Muscle layer of duodenum (tissue), 2 donors: ENCODE data around the gene TNS3.

Experiments used
- H3K27ac ChIP-seq: one replicate; pipeline ENCODE4 v1.7.0; 2013; ENCODE audit warnings: mild to moderate bottlenecking, low read length
- H3K27me3 ChIP-seq: one replicate; pipeline ENCODE4 v1.7.0; 2013; ENCODE audit warnings: low read depth, mild to moderate bottlenecking, control low read depth, low read length
- H3K36me3 ChIP-seq, 2 donors: one replicate each; pipeline ENCODE4 v1.7.0; 2013; ENCODE audit warnings: low read length in 2 of 2, control low read depth in 1 of 2, mild to moderate bottlenecking in 1 of 2; ENCODE audit not compliant: insufficient read depth in 2 of 2, control insufficient read depth in 1 of 2
- H3K4me1 ChIP-seq, 2 donors: one replicate each; pipeline ENCODE4 v1.7.0; 2013; ENCODE audit warnings: low read length in 2 of 2, mild to moderate bottlenecking in 2 of 2, control low read depth in 1 of 2, moderate library complexity in 1 of 2; ENCODE audit not compliant: insufficient read depth in 2 of 2, control insufficient read depth in 1 of 2
- H3K4me3 ChIP-seq, 2 donors: one replicate each; pipeline ENCODE4 v1.7.0; 2013; ENCODE audit warnings: low read length in 2 of 2, low read depth in 1 of 2, mild to moderate bottlenecking in 1 of 2
- H3K9me3 ChIP-seq, 2 donors: one replicate each; pipeline ENCODE4 v1.7.0; 2013; ENCODE audit warnings: low read length in 2 of 2, control low read depth in 1 of 2, mild to moderate bottlenecking in 1 of 2; ENCODE audit not compliant: control insufficient read depth in 1 of 2
- donor health status: healthy.

Gene TNS3

GRCh38 chr7:47578579-47579270 lies 3.2 kb downstream of the TNS3 start:
- peak overlapping the region; percentile 69 for H3K27ac ChIP-seq

DNA sequence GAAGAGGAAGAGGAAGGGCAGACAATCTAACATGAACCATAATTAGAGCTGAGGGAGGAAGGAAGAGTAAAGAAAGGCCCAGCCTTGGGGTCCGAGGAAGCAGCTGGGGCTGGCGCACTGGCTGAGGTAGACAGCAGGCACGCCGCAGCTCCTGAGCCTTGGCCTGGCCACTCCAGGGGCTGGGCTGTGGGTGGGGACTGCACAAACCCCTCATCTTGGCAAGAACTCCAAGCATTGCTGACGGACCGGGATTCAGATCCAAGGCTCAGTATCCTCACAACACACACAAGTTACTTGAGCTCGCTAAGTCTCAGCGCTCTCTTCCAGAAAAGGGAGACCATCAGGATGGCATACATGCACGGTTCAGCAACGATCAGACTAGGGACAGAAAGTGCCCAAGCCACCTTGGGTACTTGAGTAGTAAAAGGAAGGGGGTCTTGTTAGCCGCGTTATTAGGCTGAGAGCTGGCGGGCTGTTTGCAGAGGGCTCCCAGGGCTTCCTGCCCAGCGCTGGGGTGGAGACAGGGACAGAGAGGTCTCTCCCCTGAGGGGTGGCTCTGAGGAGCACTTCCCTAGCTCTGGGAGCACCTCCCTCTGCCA lies 4.5 kb downstream of the TNS3 start:
- Histone ChIP-seq H3K27ac (peak overlapping the region; percentile 81), H3K4me1 (peaks cover 53 to 64% of the 10 kb centered on the region in 2 donors), H3K9me3 (no peaks in the 10 kb centered on the region), H3K4me3 (peak overlapping the region; percentile 27 to 30), H3K36me3 (no peaks in the 10 kb centered on the region), H3K27me3 (peaks cover 2% of the 10 kb centered on the region)

More at GRCh38 chr7:47578579-47579270, 3.2 kb downstream of the TNS3 start:
- Histone ChIP-seq H3K27me3 (peaks cover 4% of the 10 kb centered on the region), H3K4me3 (no peak overlapping the region), H3K4me1 (peaks cover 48 to 55% of the 10 kb centered on the region in 2 donors), H3K9me3 (no peaks in the 10 kb centered on the region), H3K36me3 (no peaks in the 10 kb centered on the region)

DNA sequence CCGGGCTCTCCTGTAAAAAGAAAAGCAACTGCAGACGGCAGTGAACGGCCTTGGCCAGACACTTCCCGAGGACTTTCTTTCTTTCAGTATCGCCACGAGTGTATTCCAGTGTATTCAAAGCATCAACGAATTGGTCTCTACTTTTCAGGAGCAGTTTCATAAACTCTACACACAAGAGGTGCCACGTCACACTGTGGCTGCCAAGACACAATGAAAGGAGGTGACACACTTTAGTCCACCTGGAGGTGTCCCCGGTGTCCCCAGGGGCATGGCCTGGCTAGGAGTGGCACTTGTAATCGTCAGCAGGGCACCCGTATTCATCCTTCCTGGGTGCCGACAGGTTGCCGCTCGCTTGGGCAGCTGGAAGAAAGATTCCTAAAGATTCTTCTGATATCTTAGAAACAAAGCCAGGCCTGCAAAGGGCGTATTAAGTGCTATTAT lies 5.0 kb downstream of the TNS3 start:
- no peaks in the 10 kb centered on the region for H3K27me3 ChIP-seq
- peak overlapping the region; percentile 27 to 30 for H3K4me3 ChIP-seq
- peaks cover 59 to 68% of the 10 kb centered on the region in 2 donors for H3K4me1 ChIP-seq
- H3K36me3 ChIP-seq = no peaks in the 10 kb centered on the region
- no peaks in the 10 kb centered on the region for H3K9me3 ChIP-seq
- H3K27ac ChIP-seq = peak overlapping the region; percentile 81

- Histone ChIP-seq H3K9me3 (no peaks in the 10 kb centered on the region), H3K36me3 (no peaks in the 10 kb centered on the region), H3K27ac (peak overlapping the region; percentile 81), H3K4me1 (peaks cover 64 to 74% of the 10 kb centered on the region in 2 donors), H3K27me3 (no peaks in the 10 kb centered on the region), H3K4me3 (peak overlapping the region in 1 of 2 donors; percentile 30)
Measured at GRCh38 chr7:47576031-47576865, 5.7 kb downstream of the TNS3 start.

DNA sequence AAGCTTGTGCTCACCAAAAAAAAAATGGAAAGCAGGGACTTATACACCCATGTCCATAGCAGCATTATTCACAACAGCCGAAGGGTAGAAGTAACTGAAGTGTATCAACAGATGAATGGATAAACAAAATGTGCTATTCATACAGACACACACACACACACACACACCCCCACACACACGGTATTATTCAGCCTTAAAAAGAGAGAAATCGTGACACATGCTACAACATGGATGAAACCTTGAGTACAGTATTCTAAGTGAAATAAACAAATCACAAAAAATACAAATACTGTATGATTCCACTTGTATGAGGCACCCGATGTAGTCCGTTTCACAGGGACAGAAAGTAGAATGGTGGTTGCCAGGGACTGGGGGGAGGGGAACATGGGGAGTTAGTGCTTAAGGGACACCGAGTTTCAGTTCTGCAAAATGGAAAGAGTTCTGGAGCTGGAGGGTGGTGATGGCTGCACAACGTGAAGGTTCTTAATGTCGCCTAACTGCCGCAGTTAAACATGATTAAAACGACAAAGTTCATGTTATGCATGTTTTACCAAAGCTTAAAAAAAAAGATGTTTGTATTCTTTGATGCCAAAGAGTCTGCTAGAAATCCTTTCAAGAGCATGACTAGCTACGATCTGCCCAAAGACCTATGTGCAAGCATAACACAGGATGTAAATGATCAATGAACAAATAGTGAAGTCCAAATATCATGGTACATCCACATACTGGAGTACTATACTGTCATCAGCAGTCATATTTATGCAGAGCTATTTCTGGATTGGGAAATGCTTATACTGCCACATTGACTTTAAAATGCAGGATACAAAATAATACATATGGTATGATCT lies 7.2 kb downstream of the TNS3 start:
- Histone ChIP-seq H3K27me3 (no peaks in the 10 kb centered on the region), H3K27ac (peak overlapping the region; percentile 56), H3K4me3 (no peak overlapping the region), H3K4me1 (peaks cover 64 to 72% of the 10 kb centered on the region in 2 donors), H3K9me3 (no peaks in the 10 kb centered on the region), H3K36me3 (no peaks in the 10 kb centered on the region)

DNA sequence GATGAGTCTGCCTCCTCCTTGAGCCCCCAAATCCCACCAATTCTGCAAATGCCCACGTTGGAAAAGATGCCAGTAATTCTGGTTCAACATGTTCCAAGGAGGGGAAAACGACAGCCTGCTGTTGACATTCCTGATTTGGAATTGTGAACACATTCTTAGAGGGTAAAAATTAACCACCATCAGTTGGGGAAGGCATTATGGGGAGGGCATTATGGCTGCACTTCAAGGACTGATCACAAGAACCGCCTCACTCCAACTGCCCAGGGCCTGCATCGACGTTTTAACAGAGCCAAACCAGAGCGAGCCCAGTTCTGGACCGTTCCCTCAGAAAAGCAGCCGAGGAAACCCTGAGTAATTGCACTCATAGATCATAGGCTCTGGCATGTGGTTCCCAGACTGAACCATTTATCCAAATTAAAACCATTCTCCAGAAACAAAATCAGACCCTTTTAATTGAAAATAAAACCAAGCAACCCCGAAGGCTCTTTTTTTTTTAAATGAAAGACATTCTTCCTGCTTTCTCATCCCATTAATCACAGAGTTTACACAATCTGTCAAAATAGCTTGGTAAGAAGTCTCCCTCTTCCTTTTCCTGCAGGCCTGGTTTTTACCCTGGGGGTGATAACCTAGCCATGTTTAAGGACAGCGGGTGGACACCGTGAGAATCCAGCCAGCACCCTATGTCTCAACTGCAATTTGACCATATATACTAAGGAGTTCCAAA lies 8.0 kb downstream of the TNS3 start:
- Histone ChIP-seq H3K9me3 (no peaks in the 10 kb centered on the region), H3K36me3 (no peaks in the 10 kb centered on the region), H3K4me3 (no peak overlapping the region), H3K4me1 (peaks cover 56 to 68% of the 10 kb centered on the region in 2 donors), H3K27me3 (no peaks in the 10 kb centered on the region), H3K27ac (peak overlapping the region; percentile 56)

DNA sequence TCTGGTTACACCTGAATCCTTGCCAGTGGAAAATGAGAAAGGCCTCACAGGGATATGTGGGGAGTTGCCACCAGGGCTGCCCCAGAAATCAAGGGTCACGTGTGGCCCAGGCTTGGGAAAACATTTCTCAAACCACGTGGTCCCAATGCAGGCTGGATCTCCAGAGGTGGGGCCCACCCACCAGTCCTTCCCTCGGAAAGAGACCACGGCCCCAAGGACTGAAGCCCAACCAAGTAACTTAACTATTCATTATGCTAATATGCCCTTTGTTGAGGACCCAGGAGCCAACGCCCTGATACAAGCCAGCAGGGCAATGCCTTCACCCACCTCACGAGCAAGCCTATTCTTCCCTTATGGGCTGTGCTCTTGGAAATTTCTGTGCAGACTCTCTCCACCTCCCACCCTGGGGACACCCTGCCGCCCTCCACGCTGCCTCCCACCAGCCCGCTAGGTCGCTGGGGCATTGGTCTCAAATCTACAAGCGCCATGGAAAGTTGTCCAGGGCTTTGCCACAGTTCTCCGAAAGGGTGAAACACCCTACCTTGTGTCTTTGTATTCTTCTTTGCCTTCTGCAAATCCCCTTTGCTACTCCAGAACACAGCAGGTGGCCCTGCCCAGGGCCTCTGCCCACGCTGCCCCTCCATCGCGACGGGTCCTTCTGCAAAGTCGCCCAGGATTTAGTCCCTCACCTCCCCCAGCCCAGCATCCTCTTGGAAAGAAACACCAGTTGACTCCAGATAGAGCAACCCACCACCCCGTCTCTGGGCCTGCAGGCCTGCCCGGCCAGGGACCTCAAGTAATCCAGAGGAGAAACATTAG lies 8.8 kb downstream of the TNS3 start:
- Histone ChIP-seq H3K27me3 (no peaks in the 10 kb centered on the region), H3K4me1 (peaks cover 55 to 60% of the 10 kb centered on the region in 2 donors)

GRCh38 chr7:47572094-47572445 lies 9.8 kb downstream of the TNS3 start:
- Histone ChIP-seq H3K4me3 (peak overlapping the region in 1 of 2 donors; percentile 15), H3K27ac (peak overlapping the region; percentile 83), H3K36me3 (no peaks in the 10 kb centered on the region), H3K9me3 (no peaks in the 10 kb centered on the region), H3K4me1 (peaks cover 49 to 52% of the 10 kb centered on the region in 2 donors), H3K27me3 (no peaks in the 10 kb centered on the region)

More for the DNA sequence above, 8.8 kb downstream of the TNS3 start:
- H3K27ac ChIP-seq = peak overlapping the region; percentile 56
- H3K36me3 ChIP-seq = no peaks in the 10 kb centered on the region
- H3K9me3 ChIP-seq = no peaks in the 10 kb centered on the region
- H3K4me3 ChIP-seq = no peak overlapping the region

GRCh38 chr7:47571331-47572093 lies 10.4 kb downstream of the TNS3 start:
- Histone ChIP-seq H3K27me3 (no peaks in the 10 kb centered on the region), H3K27ac (peak overlapping the region; percentile 83), H3K36me3 (no peaks in the 10 kb centered on the region), H3K4me1 (peaks cover 44 to 46% of the 10 kb centered on the region in 2 donors), H3K4me3 (peak overlapping the region in 1 of 2 donors; percentile 15), H3K9me3 (no peaks in the 10 kb centered on the region)
